GM19023 (cell line): ENCODE measurements around the gene CLTCL1.
"Not testable (repeated sequence)": the region's sequence is repeated elsewhere in the genome, so short reads cannot be mapped to it uniquely, and the experiment has no call there.

Experiments used
- ATAC-seq: cut with Tn5 transposase; IDR thresholded peaks from one replicate; pipeline ENCODE4 v1.9.1; 2021; ENCODE audit warnings: mild to moderate bottlenecking, moderate library complexity; ENCODE audit not compliant: unreplicated experiment

CLTCL1 gene

GRCh38 chr22:19291218-19291579 is 320 bp downstream of the CLTCL1 start:
- ATAC-seq, result peak; percentile 28

DNA sequence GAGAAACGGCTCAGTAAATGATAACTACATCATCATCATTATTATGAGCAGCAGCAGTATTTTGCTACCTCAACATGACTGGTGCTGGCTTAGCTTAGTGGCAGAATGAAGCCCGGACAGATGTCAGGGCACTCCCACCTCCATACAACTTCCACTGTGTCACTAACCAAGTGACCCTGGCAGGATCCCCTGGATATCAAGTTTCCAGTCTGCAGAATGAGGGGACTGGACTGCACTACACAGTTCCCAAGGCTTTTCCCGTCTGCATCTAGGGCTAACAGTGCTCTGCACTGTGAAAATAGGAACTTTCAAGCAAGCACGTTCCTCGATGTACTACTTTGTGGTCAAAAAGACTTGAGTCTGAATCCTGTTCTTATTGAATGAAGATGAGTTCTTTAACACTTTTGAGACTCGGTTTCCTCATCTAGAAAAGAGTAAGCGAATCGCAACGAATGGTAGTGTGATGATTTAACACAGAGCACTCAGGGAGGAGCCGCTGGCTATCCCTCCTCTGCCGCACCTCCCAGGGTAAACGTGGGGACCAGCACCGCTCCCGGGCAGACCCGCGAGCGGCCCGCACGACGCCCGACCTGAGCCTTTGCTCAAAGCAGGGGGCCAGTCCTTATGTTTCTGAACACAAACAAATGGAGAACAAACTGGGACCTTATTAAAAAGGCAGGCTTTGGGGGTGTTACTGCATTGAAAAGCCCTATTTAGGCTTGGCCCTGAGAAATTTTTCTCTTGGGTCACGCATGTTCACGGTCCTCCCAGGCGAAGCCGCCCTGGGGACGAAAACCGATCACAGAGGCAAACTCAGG is 910 bp downstream of the CLTCL1 start:
- ATAC-seq, result no peak

- no peak for ATAC-seq
Measured at GRCh38 chr22:19289475-19290161, 1.9 kb downstream of the CLTCL1 start.

DNA sequence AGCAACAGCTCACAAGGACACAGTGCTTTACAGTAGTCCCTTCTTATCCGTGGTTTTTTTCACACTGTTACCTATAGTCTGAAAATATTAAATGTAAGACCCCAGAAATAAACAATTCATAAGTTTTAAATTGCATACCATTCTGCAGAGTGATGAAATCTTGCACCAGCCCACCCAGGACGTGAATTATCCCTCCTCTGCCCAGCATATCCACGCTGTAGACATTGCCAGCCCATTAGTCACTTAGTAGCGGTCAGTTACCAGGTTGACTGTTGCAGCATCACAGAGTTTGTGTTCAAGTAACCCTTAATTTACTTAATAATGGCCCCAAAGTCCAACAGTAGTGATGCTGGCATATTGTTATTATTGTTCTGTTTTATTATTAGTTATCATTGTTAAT is 3.6 kb downstream of the CLTCL1 start:
- ATAC-seq, result no peak

GRCh38 chr22:19287076-19287707 is 4.3 kb downstream of the CLTCL1 start:
- no peak for ATAC-seq

DNA sequence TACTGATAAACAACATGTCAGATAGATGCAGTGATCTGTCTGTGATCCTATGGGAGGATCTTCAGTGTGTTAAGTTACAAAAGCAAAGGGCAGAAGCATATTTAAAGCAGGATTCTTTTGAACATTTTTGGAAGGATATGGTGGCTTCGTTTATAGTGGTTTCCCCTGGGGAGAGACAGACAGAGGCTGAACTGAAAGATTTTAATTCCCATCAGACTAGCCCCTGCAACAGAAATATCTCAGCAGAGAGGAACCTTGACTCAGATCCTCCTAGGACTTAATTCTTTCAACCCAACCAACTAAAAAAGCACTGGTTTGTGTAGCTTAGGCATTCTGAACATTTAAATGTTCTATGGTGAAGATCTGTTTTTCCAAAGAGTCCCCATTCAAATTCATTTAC is 5.7 kb downstream of the CLTCL1 start:
- no peak for ATAC-seq

DNA sequence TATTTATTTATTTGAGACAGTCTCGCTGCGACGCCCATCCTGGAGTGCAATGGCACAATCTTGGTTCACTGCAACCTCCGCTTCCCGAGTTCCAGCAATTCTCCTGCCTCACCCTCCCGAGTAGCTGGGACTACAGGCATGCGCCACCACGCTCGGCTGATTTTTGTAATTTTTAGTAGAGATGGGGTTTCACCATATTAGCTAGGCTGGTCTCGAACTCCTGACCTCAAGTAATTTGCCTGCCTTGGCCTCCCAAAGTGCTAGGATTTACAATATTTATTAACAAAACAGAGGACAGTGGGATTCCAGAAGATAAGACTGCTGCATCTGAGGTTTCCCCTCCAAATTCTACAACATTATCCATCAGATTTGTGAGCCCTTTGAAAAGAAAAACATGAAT is 12.4 kb downstream of the CLTCL1 start:
- ATAC-seq, result not testable (repeated sequence)

DNA sequence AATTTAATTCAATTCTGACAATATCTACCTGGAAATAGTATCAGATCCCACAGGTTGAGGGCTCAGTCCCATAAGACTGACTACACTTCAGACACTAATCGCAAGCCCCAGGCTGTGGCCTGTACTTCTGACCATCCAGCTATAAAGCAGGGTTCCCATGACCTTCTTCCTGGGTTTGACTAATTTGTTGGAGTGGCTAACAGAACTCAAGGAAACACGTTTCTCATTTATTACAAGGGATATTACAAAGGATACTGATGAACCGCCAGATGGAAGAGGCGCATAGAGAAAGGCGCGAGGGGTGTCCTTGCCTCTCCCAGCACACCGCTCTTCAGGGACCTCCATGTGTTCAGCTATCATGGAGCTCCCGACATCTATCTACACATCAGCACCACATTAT is 13.7 kb downstream of the CLTCL1 start:
- ATAC-seq, result no peak

- ATAC-seq, result no peak
Measured at GRCh38 chr22:19275919-19276600, 15.5 kb downstream of the CLTCL1 start.

DNA sequence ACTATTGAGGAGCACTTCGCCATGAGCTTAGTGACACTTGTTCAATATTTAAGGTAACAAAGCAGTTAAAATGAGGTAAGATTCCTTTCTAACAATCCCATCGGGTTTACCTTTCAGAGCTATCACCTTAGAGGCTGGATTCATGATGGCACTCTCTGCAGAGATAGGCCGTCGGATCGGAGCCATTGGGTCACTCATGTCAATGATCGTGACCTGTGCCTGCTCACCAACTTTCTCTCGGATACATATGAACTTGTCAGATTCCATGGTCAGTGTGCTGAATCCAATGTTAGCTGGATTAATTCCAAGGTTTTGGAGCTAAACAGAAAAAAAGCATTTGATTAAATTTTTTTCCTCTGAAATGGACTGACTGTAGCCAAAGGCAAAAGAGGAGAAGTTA is 16.0 kb downstream of the CLTCL1 start:
- no peak for ATAC-seq

DNA sequence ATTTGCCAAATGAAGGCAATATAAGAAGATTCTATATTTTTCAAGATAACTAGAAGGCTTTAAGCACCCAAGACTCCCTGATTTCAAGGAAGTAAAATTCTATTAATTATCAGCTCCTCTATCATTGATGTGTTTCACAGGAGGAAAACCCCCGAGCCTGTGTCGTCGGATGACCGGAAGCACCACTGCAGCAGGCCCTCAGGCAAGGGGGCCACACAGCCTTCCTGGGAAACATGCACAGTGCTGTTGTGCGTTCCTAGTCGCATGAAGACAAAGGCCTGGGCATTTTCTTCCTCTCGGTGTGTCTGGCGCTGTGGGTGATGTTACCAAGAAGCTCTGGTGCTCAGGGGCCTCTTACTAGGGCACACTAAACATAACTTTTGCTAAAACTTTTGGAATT is 16.4 kb downstream of the CLTCL1 start:
- no peak for ATAC-seq

DNA sequence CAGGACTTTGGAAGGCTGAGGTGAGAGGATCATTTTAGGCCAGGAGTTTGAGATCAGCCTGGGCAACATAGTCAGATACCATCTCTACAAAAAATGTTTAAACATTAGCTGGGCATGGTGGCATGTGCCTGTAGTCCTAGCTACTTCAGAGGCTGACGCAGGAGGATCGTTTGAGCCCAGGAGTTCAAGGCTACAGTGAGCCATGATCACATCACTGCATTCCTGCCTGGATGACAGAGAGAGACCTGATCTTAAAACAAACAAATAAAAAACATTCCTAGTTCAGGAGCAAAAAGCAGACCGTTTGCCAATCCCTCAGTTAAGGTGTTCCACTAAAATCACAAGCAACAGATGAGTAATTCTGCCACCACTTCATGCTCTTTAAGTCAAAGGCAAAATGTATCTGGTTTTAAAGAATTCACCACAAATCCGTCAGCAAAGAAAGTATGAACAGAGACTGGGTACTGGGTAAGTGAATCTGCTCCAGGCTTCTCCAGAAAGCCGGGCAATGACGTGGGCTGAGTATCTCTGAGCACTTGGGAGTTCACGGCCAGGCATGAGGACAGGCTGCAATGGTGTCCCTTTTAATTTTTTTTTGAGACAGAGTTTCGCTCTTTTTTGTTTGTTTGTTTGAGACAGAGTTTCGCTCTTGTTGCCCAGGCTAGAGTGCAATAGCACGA is 19.5 kb downstream of the CLTCL1 start:
- no peak for ATAC-seq

DNA sequence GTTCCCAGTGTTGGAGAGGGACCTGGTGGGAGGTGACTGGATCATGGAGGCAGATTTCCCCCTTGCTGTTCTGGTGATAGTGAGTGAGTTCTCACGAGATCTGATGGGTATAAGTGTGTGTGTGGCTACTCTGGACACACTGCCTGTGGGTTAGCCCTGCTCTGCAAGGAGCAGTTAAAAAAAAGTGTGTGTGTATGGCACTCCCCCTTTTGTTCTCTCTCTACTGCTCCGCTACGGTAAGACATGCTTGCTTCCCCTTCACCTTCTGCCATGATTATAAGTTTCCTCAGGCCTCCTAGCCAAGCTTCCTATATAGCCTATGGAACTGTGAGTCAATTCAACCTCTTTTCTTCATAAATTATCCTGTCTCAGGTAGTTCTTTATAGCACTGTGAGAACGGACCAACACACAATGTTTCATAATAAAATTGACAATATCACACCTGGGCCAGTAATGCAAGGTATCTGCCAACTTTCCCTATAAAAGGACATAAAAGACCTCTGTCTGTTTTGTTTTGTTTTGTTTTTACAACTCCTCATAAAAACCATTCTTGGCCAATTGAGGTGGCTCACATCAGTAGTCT is 20.2 kb downstream of the CLTCL1 start:
- no peak for ATAC-seq

DNA sequence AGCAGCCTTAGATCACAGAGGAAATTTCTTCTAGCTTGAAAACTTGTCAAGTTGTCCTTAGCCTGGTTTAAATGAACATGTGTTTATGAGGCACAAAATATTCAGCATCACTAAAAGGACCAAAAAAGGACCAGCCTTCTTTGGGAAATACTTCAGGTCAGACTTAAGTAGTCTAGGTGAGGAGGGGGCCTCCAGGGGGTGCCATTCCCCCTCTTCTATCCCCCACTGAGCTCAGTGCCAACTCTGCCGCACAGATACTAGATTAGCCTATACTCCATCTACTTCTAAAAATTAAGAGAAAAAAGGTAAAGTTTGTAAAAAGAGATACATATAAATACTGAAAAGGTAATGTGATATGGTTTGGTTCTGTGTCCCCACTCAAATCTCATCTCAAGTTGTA is 20.6 kb downstream of the CLTCL1 start:
- no peak for ATAC-seq

DNA sequence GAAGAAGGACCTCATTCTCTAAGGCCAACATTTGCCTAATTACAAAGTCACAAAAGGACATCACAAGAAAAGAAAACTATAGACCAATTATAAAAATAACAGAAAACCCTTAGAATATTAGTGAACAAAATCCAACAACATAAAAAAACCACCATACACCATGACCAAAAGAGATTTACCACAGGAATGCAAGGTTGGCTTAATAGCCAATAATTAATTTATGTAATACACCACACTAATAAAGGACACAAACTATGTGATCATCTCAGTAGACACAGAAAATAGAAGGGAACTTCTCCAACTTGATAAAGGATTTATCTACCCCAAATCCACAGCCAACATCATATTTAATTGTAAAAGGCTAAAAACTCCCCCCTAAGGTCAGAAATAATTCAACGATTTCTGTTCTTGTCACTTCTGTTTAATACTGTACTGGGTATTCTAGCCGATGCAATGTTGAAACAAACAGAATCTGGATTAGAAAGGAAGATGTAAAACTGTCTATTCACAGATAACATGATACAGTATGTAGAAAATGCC is 24.9 kb downstream of the CLTCL1 start:
- no peak for ATAC-seq

- ATAC-seq, result no peak
Measured at GRCh38 chr22:19265779-19266178, 25.7 kb downstream of the CLTCL1 start.

GRCh38 chr22:19260804-19261203 is 30.7 kb downstream of the CLTCL1 start:
- no peak for ATAC-seq

- ATAC-seq, result no peak
Measured at GRCh38 chr22:19260194-19260593, 31.3 kb downstream of the CLTCL1 start.

DNA sequence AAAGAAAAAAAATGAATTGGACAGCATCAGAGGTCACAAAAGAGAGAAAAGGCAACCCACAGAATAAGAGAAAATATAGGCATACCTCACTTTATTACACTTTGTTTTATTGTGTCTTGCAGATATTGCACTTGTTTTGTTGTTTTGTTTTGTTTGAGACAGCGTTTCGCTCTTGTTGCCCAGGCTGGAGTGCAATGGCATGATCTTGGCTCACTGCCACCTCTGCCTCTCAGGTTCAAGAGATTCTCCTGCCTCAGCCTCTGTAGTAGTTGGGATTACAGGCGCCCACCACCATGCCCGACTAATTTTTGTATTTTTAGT is 32.6 kb downstream of the CLTCL1 start:
- not testable (repeated sequence) for ATAC-seq

DNA sequence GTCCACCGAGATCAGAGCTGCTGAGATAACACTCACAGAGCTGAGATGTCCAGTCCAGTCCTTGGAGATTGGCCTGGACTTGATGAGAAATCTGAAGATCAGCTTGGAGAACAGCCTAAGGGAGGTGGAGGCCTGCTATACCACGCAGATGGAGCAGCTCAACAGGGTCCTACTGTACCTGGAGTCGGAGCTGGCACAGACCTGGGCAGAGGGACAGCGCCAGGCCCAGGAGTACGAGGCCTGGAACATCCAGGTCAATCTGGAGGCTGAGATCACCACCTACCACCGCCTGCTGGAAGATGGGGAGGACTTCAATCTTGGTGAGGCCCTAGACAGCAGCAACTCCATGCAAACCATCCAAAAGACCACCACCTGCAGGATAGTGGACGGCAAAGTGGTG is 33.1 kb downstream of the CLTCL1 start:
- ATAC-seq, result no peak
